ENCODE data around the gene MAP7D1. TPM values are rescaled to one million over a fixed set of nuclear protein-coding genes. Genes with fewer than 3 reads are reported as not detected.

Gene MAP7D1
- total RNA-seq, 4 donors from 2014 or later, result 376 to 967 (median 474) TPM

- DNase-seq, result no peak
- Histone ChIP-seq H3K27ac (no peak overlapping the region), H3K27me3 (no peaks in the 10 kb centered on the region), H3K9me3 (no peaks in the 10 kb centered on the region), H3K4me3 (no peak overlapping the region), H3K4me1 (no peaks in the 10 kb centered on the region), H3K36me3 (no peaks in the 10 kb centered on the region)
- no peak for ATAC-seq
- in situ Hi-C loops (cut with MboI; ENCODE audit: low sequenced_read_pairs in 4 of 4), result loop anchor here in 2 of 4 donors (10.0 kb wide), 3 partner anchors 76 to 316 kb away; no protein-coding TSS in a partner anchor
- TF ChIP-seq CTCF (IDR thresholded peaks at IDR 0.05 in 4 of 5, conservative IDR thresholded peaks at IDR 0.05 in 1 of 5) (no peak), POLR2A (IDR thresholded peaks at IDR 0.05) (no peak)
- intact Hi-C loops (cut with DNase I; ENCODE audit: low total_unique reads), result no loop called here
Measured at GRCh38 chr1:36109041-36109679, 46.8 kb upstream of the MAP7D1 start.

DNA sequence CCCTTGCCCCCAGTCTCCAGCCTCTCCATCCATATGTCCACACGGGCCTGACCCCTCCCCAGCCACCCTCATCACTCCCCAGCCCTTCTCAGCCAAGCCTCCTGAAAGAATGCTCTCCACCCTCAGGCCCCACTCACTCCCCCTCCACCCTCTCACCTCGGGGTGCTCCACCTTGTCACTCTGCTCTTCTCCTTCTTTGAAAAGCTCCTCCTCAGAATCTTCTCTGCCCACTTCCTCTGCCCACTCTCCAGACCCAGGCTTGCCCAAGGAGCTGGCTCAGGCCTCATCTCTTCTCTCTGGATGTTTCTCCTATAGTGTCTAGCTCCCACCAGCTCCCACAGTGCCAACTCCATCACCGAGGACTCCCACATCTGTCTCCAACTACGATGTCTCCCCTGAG lies 44.8 kb upstream of the MAP7D1 start:
- Histone ChIP-seq H3K36me3 (no peaks in the 10 kb centered on the region), H3K27me3 (no peaks in the 10 kb centered on the region), H3K9me3 (no peaks in the 10 kb centered on the region), H3K27ac (no peak overlapping the region), H3K4me3 (no peak overlapping the region), H3K4me1 (no peaks in the 10 kb centered on the region)
- intact Hi-C loops (cut with DNase I; ENCODE audit: low total_unique reads) (no loop called here), in situ Hi-C loops (cut with MboI; ENCODE audit: low sequenced_read_pairs in 4 of 4) (no loop called here)
- DNase-seq (no peak), ATAC-seq (no peak)
- TF ChIP-seq CTCF (IDR thresholded peaks at IDR 0.05 in 4 of 5, conservative IDR thresholded peaks at IDR 0.05 in 1 of 5) (no peak), POLR2A (IDR thresholded peaks at IDR 0.05) (no peak)

DNA sequence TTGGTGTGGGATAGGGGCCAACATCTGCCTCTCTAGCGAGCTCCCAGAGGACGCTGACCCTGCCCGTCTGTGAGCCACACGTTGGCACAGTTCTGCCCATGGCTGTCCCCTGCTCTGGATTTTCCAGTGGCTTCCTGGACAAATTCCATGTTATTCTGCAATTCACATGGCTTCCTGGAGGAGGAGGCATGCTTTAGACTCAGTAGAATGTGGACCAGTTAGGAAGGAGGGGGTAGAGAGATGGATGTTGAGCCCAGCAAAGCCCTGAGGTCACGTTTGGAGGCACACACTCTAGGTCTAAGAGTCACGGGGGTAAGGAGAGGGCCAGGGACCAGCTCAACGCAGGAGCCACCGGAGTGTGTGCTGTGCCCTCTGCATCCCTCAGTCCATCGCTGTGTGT lies 43.1 kb upstream of the MAP7D1 start:
- no peak for ATAC-seq
- in situ Hi-C loops (cut with MboI; ENCODE audit: low sequenced_read_pairs in 4 of 4), result no loop called here
- no peaks in the 10 kb centered on the region for H3K9me3 ChIP-seq
- no peaks in the 10 kb centered on the region for H3K36me3 ChIP-seq
- DNase-seq, result no peak
- no peaks in the 10 kb centered on the region for H3K4me1 ChIP-seq
- H3K4me3 ChIP-seq, result no peak overlapping the region
- no peak for TF ChIP-seq POLR2A (IDR thresholded peaks at IDR 0.05)
- no peak for TF ChIP-seq CTCF (IDR thresholded peaks at IDR 0.05 in 4 of 5, conservative IDR thresholded peaks at IDR 0.05 in 1 of 5)
- intact Hi-C loops (cut with DNase I; ENCODE audit: low total_unique reads), result no loop called here
- H3K27ac ChIP-seq, result no peak overlapping the region
- H3K27me3 ChIP-seq, result no peaks in the 10 kb centered on the region

GRCh38 chr1:36114371-36114770 lies 41.6 kb upstream of the MAP7D1 start:
- DNase-seq (no peak), ATAC-seq (no peak)
- H3K4me1 ChIP-seq, result no peaks in the 10 kb centered on the region
- no peak overlapping the region for H3K27ac ChIP-seq
- H3K36me3 ChIP-seq, result no peaks in the 10 kb centered on the region
- intact Hi-C loops (cut with DNase I; ENCODE audit: low total_unique reads), result no loop called here
- in situ Hi-C loops (cut with MboI; ENCODE audit: low sequenced_read_pairs in 4 of 4), result no loop called here
- H3K4me3 ChIP-seq, result no peak overlapping the region
- no peaks in the 10 kb centered on the region for H3K27me3 ChIP-seq
- H3K9me3 ChIP-seq, result no peaks in the 10 kb centered on the region
- TF ChIP-seq POLR2A (IDR thresholded peaks at IDR 0.05) (no peak), CTCF (IDR thresholded peaks at IDR 0.05 in 4 of 5, conservative IDR thresholded peaks at IDR 0.05 in 1 of 5) (no peak)

DNA sequence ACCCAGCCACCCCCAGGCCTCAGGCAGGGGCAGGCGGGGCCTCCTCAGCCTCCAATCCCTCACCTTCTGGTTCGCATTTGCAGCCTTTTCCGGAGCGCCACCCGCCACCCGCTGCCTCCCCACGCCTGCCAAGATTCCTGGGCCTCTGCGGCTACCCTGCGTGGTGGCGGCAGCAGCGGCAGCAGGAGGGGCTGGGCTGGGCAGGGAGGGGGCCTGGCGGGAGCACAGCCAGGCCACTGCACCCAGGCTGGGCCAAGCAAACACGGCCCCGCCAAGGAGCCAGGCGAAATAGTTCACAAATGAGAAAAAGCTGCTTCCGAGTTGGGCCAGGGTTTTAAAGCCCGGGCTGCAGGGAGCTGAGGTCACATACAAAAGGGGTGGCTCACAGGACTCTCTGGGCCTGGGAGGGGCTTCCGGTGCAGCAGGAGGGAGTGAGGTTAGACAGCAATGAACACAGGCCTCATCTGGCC lies 40.7 kb upstream of the MAP7D1 start:
- DNase-seq (no peak), ATAC-seq (no peak)
- TF ChIP-seq CTCF (IDR thresholded peaks at IDR 0.05 in 4 of 5, conservative IDR thresholded peaks at IDR 0.05 in 1 of 5), result no peak
- no peak for TF ChIP-seq POLR2A (IDR thresholded peaks at IDR 0.05)
- Histone ChIP-seq H3K27ac (no peak overlapping the region), H3K4me1 (no peaks in the 10 kb centered on the region), H3K36me3 (no peaks in the 10 kb centered on the region), H3K9me3 (no peaks in the 10 kb centered on the region), H3K27me3 (no peaks in the 10 kb centered on the region), H3K4me3 (no peak overlapping the region)
- intact Hi-C loops (cut with DNase I; ENCODE audit: low total_unique reads), result no loop called here
- in situ Hi-C loops (cut with MboI; ENCODE audit: low sequenced_read_pairs in 4 of 4), result no loop called here
